Transverse colon (tissue), 3 donors: ENCODE results near the gene NSUN4.
"Not testable (repeated sequence)": the region's sequence is repeated elsewhere in the genome, so short reads cannot be mapped to it uniquely, and the experiment has no call there.

ENCODE experiments used
- EP300 ChIP-seq: sonication (generic); formaldehyde crosslinking; IDR thresholded peaks from one replicate; pipeline ENCODE4 v1.6.1; 2017; ENCODE audit warnings: antibody characterized with exemption, low read depth
- POLR2A ChIP-seq: fragments of 450-650 bp; IDR thresholded peaks from one replicate; pipeline ENCODE4 v1.6.1; 2016; ENCODE audit warnings: antibody characterized with exemption, mild to moderate bottlenecking, moderate library complexity
- TF ChIP-seq, protein P1 (sequence below), 5 experiments: fragments of 200-600 bp in 3 of 5; fragments of 450-650 bp in 2 of 5; sonication (generic) in 3 of 5; IDR thresholded peaks; 1 replicate in 2 of 5; 2 replicates in 3 of 5; pipeline ENCODE4 v1.5.1; 2016 to 2017; ENCODE audit warnings: antibody characterized with exemption in 5 of 5, inconsistent platforms in 3 of 5, mild to moderate bottlenecking in 2 of 5, moderate library complexity in 1 of 5

DNA sequence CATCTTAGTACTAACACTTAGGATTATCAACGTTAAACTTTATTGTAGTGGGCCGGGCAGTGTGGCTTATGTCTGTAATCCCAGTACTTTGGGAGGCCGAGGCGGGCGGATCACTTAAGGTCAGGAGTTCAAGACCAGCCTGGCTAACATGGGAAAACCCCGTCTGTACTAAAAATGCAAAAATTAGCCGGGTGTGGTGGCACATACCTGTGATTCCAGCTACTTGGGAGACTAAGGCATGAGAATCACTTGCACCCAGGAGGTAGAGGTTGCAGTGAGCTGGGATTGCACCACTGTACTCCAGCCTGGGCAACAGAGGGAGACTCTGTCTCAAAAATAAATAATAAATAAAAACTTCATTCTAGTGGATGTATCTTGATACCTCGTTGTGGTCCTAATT is 25.2 kb downstream of the NSUN4 start:
- not testable (repeated sequence) for TF ChIP-seq POLR2A, EP300
- TF ChIP-seq, protein P1, sequence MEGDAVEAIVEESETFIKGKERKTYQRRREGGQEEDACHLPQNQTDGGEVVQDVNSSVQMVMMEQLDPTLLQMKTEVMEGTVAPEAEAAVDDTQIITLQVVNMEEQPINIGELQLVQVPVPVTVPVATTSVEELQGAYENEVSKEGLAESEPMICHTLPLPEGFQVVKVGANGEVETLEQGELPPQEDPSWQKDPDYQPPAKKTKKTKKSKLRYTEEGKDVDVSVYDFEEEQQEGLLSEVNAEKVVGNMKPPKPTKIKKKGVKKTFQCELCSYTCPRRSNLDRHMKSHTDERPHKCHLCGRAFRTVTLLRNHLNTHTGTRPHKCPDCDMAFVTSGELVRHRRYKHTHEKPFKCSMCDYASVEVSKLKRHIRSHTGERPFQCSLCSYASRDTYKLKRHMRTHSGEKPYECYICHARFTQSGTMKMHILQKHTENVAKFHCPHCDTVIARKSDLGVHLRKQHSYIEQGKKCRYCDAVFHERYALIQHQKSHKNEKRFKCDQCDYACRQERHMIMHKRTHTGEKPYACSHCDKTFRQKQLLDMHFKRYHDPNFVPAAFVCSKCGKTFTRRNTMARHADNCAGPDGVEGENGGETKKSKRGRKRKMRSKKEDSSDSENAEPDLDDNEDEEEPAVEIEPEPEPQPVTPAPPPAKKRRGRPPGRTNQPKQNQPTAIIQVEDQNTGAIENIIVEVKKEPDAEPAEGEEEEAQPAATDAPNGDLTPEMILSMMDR (IDR thresholded peaks at IDR 0.05), result not testable (repeated sequence)
